ENCODE results near the gene ADAMTS4. TPM values are rescaled to one million over a fixed set of nuclear protein-coding genes. Genes with fewer than 3 reads are reported as not detected.

The ADAMTS4 gene
- total and polyA plus RNA-seq, 2 donors (not counting 1 experiment from before 2014, with no cell fraction given): 0.10 TPM; not detected in 1

GRCh38 chr1:161140755-161141400, 58.0 kb downstream of the ADAMTS4 start:
- Histone ChIP-seq H3K4me1 (ENCODE audit: control insufficient read depth in 2 of 2, insufficient read depth in 2 of 2, low read length in 2 of 2) (no peaks in the 10 kb centered on the region), H3K27me3 (replicated peaks in 1 of 4; ENCODE audit: control extremely low read depth in 1 of 4, control insufficient read depth in 3 of 4, insufficient read depth in 4 of 4, low read length in 3 of 4) (no peaks in the 10 kb centered on the region), H2AFZ (ENCODE audit: insufficient read depth, low read depth, low read length, poor library complexity, severe bottlenecking) (no peak overlapping the region), H3K79me2 (ENCODE audit: control insufficient read depth, insufficient read depth, low read length) (peaks cover 7% of the 10 kb centered on the region), H4K20me1 (ENCODE audit: control insufficient read depth, insufficient read depth, low read length, poor library complexity, severe bottlenecking) (no peaks in the 10 kb centered on the region), H3K4me2 (replicated peaks; ENCODE audit: low read depth, low read length, poor library complexity, severe bottlenecking) (no peak overlapping the region), H3K4me3 (ENCODE audit: control extremely low read depth in 1 of 5, extremely low read depth in 1 of 5, insufficient read depth in 1 of 5, low read depth in 2 of 5, low read length in 4 of 5) (no peak overlapping the region), H3K9ac (ENCODE audit: low read length) (no peak overlapping the region), H3K36me3 (replicated peaks in 1 of 2; ENCODE audit: control extremely low read depth in 1 of 2, control insufficient read depth in 1 of 2, extremely low read depth in 1 of 2, insufficient read depth in 2 of 2, low read length in 1 of 2) (no peaks in the 10 kb centered on the region), H3K27ac (ENCODE audit: low read length in 2 of 2) (no peak overlapping the region), H3K9me3 (ENCODE audit: control extremely low read depth in 1 of 3, control insufficient read depth in 2 of 3, insufficient read depth in 1 of 3, low read length in 2 of 3) (no peaks in the 10 kb centered on the region)
- Mint-ChIP-seq H3K9me3 (ENCODE audit: insufficient read depth) (no peaks in the 10 kb centered on the region), H3K27me3 (no peaks in the 10 kb centered on the region), H3K4me3 (no peak overlapping the region), H3K27ac (no peak overlapping the region), H3K4me1 (peaks cover 6% of the 10 kb centered on the region)
- ChIA-PET CTCF (interaction anchor here (0.6 to 10.0 kb wide), 15 partner anchors 8 to 458 kb away, joined by 3 to 82 read pairs (median 3); partner anchors contain the start of genes ARHGAP30, F11R and USF1), POLR2A (interaction anchor here (0.6 to 0.7 kb wide), 2 partner anchors 69 to 896 kb away, joined by 3 to 6 read pairs; no protein-coding TSS in a partner anchor)
- TF ChIP-seq CTCF (IDR thresholded peaks at IDR 0.05) (no peak), EZH2 (IDR thresholded peaks at IDR 0.05; ENCODE audit: borderline replicate concordance, insufficient read depth, low read depth, low read length, poor library complexity, severe bottlenecking) (no peak)
- ATAC-seq (ENCODE audit: low read depth) (no peak), DNase-seq (no peak)
- WGBS (ENCODE audit: insufficient coverage): 98% methylated on average over 26 of the region's 29 CpGs
- intact Hi-C loops (cut with micrococcal nuclease): no loop called here

DNA sequence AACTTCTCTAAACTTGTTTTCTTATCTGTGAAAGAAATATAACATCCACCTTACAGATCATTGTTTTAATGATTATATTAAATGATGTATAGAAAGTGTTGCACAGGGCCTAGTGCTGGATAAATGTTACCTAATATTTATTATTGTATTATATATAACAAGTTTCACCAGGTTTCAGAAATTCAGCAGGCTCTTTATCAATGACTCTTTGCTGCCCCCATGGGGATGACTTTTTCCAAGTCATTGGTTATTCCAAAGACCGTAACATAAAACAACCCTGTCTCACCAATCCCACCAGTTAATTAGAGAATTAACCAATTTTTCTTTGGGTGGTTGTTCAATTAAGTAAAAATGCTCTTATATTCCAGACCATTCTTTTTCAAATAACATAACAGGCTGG, 59.1 kb downstream of the ADAMTS4 start:
- no peaks in the 10 kb centered on the region for H3K9me3 ChIP-seq (ENCODE audit: control extremely low read depth in 1 of 3, control insufficient read depth in 2 of 3, insufficient read depth in 1 of 3, low read length in 2 of 3)
- no peak overlapping the region for H3K9ac ChIP-seq (ENCODE audit: low read length)
- WGBS (ENCODE audit: insufficient coverage): no CpG with 5 or more reads among the region's 1 CpG
- no peak overlapping the region for H2AFZ ChIP-seq (ENCODE audit: insufficient read depth, low read depth, low read length, poor library complexity, severe bottlenecking)
- no peaks in the 10 kb centered on the region for H3K4me1 ChIP-seq (ENCODE audit: control insufficient read depth in 2 of 2, insufficient read depth in 2 of 2, low read length in 2 of 2)
- TF ChIP-seq EZH2 (IDR thresholded peaks at IDR 0.05; ENCODE audit: borderline replicate concordance, insufficient read depth, low read depth, low read length, poor library complexity, severe bottlenecking) (no peak), CTCF (IDR thresholded peaks at IDR 0.05) (peak; percentile 54)
- H3K27me3 ChIP-seq (replicated peaks in 1 of 4; ENCODE audit: control extremely low read depth in 1 of 4, control insufficient read depth in 3 of 4, insufficient read depth in 4 of 4, low read length in 3 of 4): no peaks in the 10 kb centered on the region
- intact Hi-C loops (cut with micrococcal nuclease): loop anchor here (1.0 to 10.0 kb wide), 3 partner anchors 142 to 425 kb away; partner anchors contain the start of gene CD48
- CTCF ChIA-PET: interaction anchor here (0.7 to 10.0 kb wide), 16 partner anchors 15 to 425 kb away, joined by 3 to 82 read pairs (median 4); partner anchors contain the start of genes ARHGAP30, TSTD1 and USF1
- H3K4me2 ChIP-seq (replicated peaks; ENCODE audit: low read depth, low read length, poor library complexity, severe bottlenecking): no peak overlapping the region
- POLR2A ChIA-PET: no interaction called here
- H3K4me1 Mint-ChIP-seq: peaks cover 11% of the 10 kb centered on the region
- peaks cover 16% of the 10 kb centered on the region for H3K79me2 ChIP-seq (ENCODE audit: control insufficient read depth, insufficient read depth, low read length)
- no peaks in the 10 kb centered on the region for H3K27me3 Mint-ChIP-seq
- ATAC-seq (ENCODE audit: low read depth) (peak; percentile 31), DNase-seq (peak; percentile 62)
- no peaks in the 10 kb centered on the region for H3K9me3 Mint-ChIP-seq (ENCODE audit: insufficient read depth)
- H3K27ac ChIP-seq (ENCODE audit: low read length in 2 of 2): no peak overlapping the region
- H4K20me1 ChIP-seq (ENCODE audit: control insufficient read depth, insufficient read depth, low read length, poor library complexity, severe bottlenecking): no peaks in the 10 kb centered on the region
- H3K4me3 Mint-ChIP-seq: no peak overlapping the region
- no peak overlapping the region for H3K27ac Mint-ChIP-seq
- H3K36me3 ChIP-seq (replicated peaks in 1 of 2; ENCODE audit: control extremely low read depth in 1 of 2, control insufficient read depth in 1 of 2, extremely low read depth in 1 of 2, insufficient read depth in 2 of 2, low read length in 1 of 2): no peaks in the 10 kb centered on the region
- H3K4me3 ChIP-seq (ENCODE audit: control extremely low read depth in 1 of 5, extremely low read depth in 1 of 5, insufficient read depth in 1 of 5, low read depth in 2 of 5, low read length in 4 of 5): no peak overlapping the region

All from B cell (primary cell).